IMR-90 (cell line): Measurements from ENCODE around the gene CTCF. TPM values are rescaled to one million over a fixed set of nuclear protein-coding genes. Genes with fewer than 3 reads are reported as not detected.

Experiments
- ATAC-seq: fragments of 200-7000 bp; cut with Tn5 transposase; 2 replicates; pipeline ENCODE4 v1.9.1; 2020; ENCODE audit warnings: low read depth, mild to moderate bottlenecking, moderate library complexity
- BruUV-seq: library from RNA; stranded (reverse); fragments of 400-500 nt; replicated peaks from 2 replicates; lab custom pipeline; 2021; lab: Mats Ljungman, UMichigan
- CTCF ChIA-PET: fragments of 300-600 bp; formaldehyde crosslinking; extraction: SDS; loops from one replicate; lab custom pipeline; 2021; ENCODE audit warnings: antibody characterized with exemption; lab: Yijun Ruan, JAX
- POLR2A ChIA-PET: fragments of 300-600 bp; sonication (Branson Sonifier 250); formaldehyde crosslinking; loops from one replicate; lab custom pipeline; 2022; ENCODE audit warnings: antibody characterized with exemption; ENCODE audit not compliant: unreplicated experiment; lab: Charles Lee
- DNase-seq: peaks from one replicate; pipeline ENCODE4 v3.0.0; 2013
- H2AFZ ChIP-seq: replicated peaks from 2 replicates; pipeline ENCODE3; 2013; ENCODE audit warnings: low read length, mild to moderate bottlenecking; ENCODE audit not compliant: poor library complexity
- H2AK5ac ChIP-seq: 2 replicates; pipeline ENCODE4 v1.6.1; 2013; ENCODE audit warnings: low read depth, low read length, inconsistent platforms
- H2AK9ac ChIP-seq: replicated peaks from 2 replicates; pipeline ENCODE3; 2013; ENCODE audit warnings: mild to moderate bottlenecking, low read depth, low read length, moderate library complexity; ENCODE audit not compliant: poor library complexity
- H2BK120ac ChIP-seq: 2 replicates; pipeline ENCODE4 v1.6.1; 2013; ENCODE audit warnings: low read depth, low read length, inconsistent platforms
- H2BK15ac ChIP-seq: 3 replicates; pipeline ENCODE4 v1.6.1; 2013; ENCODE audit warnings: low read depth, low read length, inconsistent platforms
- H2BK20ac ChIP-seq: 2 replicates; pipeline ENCODE4 v1.6.1; 2013; ENCODE audit warnings: low read depth, mild to moderate bottlenecking, inconsistent platforms, low read length, moderate library complexity
- H2BK5ac ChIP-seq: 2 replicates; pipeline ENCODE4 v1.6.1; 2013; ENCODE audit warnings: mild to moderate bottlenecking, low read depth, low read length, inconsistent platforms; ENCODE audit not compliant: poor library complexity, severe bottlenecking
- H3K14ac ChIP-seq: replicated peaks from 2 replicates; pipeline ENCODE4 v1.6.1; 2013; ENCODE audit warnings: low read depth, low read length, inconsistent platforms
- H3K18ac ChIP-seq: 2 replicates; pipeline ENCODE4 v1.6.1; 2013; ENCODE audit warnings: low read depth, low read length, control low read depth
- H3K23ac ChIP-seq: 2 replicates; pipeline ENCODE4 v1.6.1; 2013; ENCODE audit warnings: low read depth, low read length, inconsistent platforms
- H3K27ac ChIP-seq: 2 replicates; pipeline ENCODE4 v1.5.1; 2013; ENCODE audit warnings: mild to moderate bottlenecking, control low read depth, low read length; ENCODE audit not compliant: insufficient read depth
- H3K27me3 ChIP-seq: 2 replicates; pipeline ENCODE4 v1.6.1; 2013; ENCODE audit warnings: low read length; ENCODE audit not compliant: control insufficient read depth, insufficient read depth
- H3K36me3 ChIP-seq: 2 replicates; pipeline ENCODE4 v1.6.1; 2013; ENCODE audit warnings: low read length, mixed read lengths; ENCODE audit not compliant: control insufficient read depth, insufficient read depth
- H3K4ac ChIP-seq: 2 replicates; pipeline ENCODE4 v1.6.1; 2013; ENCODE audit warnings: low read depth, low read length, inconsistent platforms
- H3K4me1 ChIP-seq: 2 replicates; pipeline ENCODE4 v1.6.1; 2013; ENCODE audit warnings: low read length, mixed read lengths; ENCODE audit not compliant: control insufficient read depth, insufficient read depth
- H3K4me2 ChIP-seq: 2 replicates; pipeline ENCODE4 v1.6.1; 2013; ENCODE audit warnings: low read depth, mild to moderate bottlenecking, control low read depth, low read length, moderate library complexity
- H3K4me3 ChIP-seq: 2 replicates; pipeline ENCODE4 v1.5.1; 2013; ENCODE audit warnings: low read depth, mild to moderate bottlenecking, control low read depth, low read length, moderate library complexity; ENCODE audit not compliant: insufficient read depth
- H3K56ac ChIP-seq: 2 replicates; pipeline ENCODE4 v1.6.1; 2013; ENCODE audit warnings: low read length, inconsistent platforms; ENCODE audit not compliant: insufficient read depth; ENCODE audit errors: extremely low read depth
- H3K79me1 ChIP-seq, 2 experiments: 2 replicates each; pipeline ENCODE4 v1.6.1; 2013; ENCODE audit warnings: low read length in 2 of 2, inconsistent platforms in 1 of 2, low read depth in 1 of 2
- H3K9ac ChIP-seq: 2 replicates; pipeline ENCODE4 v1.6.1; 2013; ENCODE audit warnings: low read depth, low read length, control low read depth
- H3K9me1 ChIP-seq: 2 replicates; pipeline ENCODE4 v1.6.1; 2013; ENCODE audit warnings: low read length, inconsistent platforms; ENCODE audit not compliant: insufficient read depth
- H3K9me3 ChIP-seq: 2 replicates; pipeline ENCODE4 v1.6.1; 2013; ENCODE audit warnings: low read length; ENCODE audit not compliant: control insufficient read depth, insufficient read depth
- H4K20me1 ChIP-seq: 2 replicates; pipeline ENCODE4 v1.6.1; 2013; ENCODE audit warnings: low read length, inconsistent platforms; ENCODE audit not compliant: insufficient read depth
- H4K5ac ChIP-seq: 2 replicates; pipeline ENCODE4 v1.6.1; 2013; ENCODE audit warnings: mild to moderate bottlenecking, low read depth, low read length, control low read depth
- H4K8ac ChIP-seq, 2 experiments: 2 replicates each; pipeline ENCODE4 v1.6.1; 2013; ENCODE audit warnings: low read depth in 2 of 2, low read length in 2 of 2, control low read depth in 1 of 2, inconsistent platforms in 1 of 2
- H4K91ac ChIP-seq: 2 replicates; pipeline ENCODE4 v1.6.1; 2013; ENCODE audit warnings: low read depth, low read length, inconsistent platforms; ENCODE audit not compliant: insufficient read depth
- CHD1 ChIP-seq: IDR thresholded peaks from 2 replicates; pipeline ENCODE4 v1.6.1; 2012; ENCODE audit warnings: low read depth, low read length, improper control_type of control experiment
- ELK1 ChIP-seq: fragments of 150-350 bp; IDR thresholded peaks from 2 replicates; pipeline ENCODE4 v1.6.1; 2016; ENCODE audit warnings: low read depth, mild to moderate bottlenecking, low read length, moderate library complexity, borderline replicate concordance
- FOS ChIP-seq: fragments of 150-350 bp; IDR thresholded peaks from 2 replicates; pipeline ENCODE4 v1.6.1; 2016; ENCODE audit warnings: low read depth, low read length
- NFE2L2 ChIP-seq: fragments of 150-350 bp; IDR thresholded peaks from 2 replicates; pipeline ENCODE4 v1.6.1; 2016; ENCODE audit warnings: low read depth, mild to moderate bottlenecking, low read length
- POLR2A ChIP-seq: IDR thresholded peaks from 2 replicates; pipeline ENCODE4 v1.6.1; 2012; ENCODE audit warnings: mild to moderate bottlenecking, low read depth, low read length
- RFX5 ChIP-seq: IDR thresholded peaks from 2 replicates; pipeline ENCODE4 v1.8.0; 2012; ENCODE audit warnings: low read depth, mild to moderate bottlenecking, low read length, moderate library complexity
- USF2 ChIP-seq: fragments of 150-350 bp; IDR thresholded peaks from 2 replicates; pipeline ENCODE4 v1.6.1; 2017; ENCODE audit warnings: mild to moderate bottlenecking, antibody characterized with exemption, low read length, low read depth
- dilution Hi-C: fragments of 300-500 bp; cut with HindIII; formaldehyde crosslinking; loops from one replicate; pipeline ENCODE4 v1.14.3; 2018; ENCODE audit warnings: low sequenced_read_pairs; ENCODE audit not compliant: unreplicated experiment
- in situ Hi-C: fragments of 300-500 bp; cut with MboI; formaldehyde crosslinking; loops from 3 replicates; pipeline ENCODE4 v1.14.3; 2019; ENCODE audit warnings: low sequenced_read_pairs, inconsistent platforms, mixed read lengths
- intact Hi-C: fragments of 100-400 bp; cut with micrococcal nuclease; formaldehyde crosslinking; loops from 2 replicates; pipeline ENCODE4 v1.10.0; 2022
- polyA plus RNA-seq, 3 experiments: library from polyadenylated mRNA; depleted of rRNA; stranded (reverse); fragments of >200 nt; gene quantifications; 2 replicates each; pipeline ENCODE4 v1.2.3, GENCODE V29; 2012; ENCODE audit warnings: low replicate concordance in 1 of 3
- total RNA-seq: library from RNA; depleted of rRNA; stranded (reverse); fragments of >200 nt; gene quantifications from 2 replicates; pipeline ENCODE4 v1.2.3, GENCODE V29; 2012

The CTCF gene
- total and polyA plus RNA-seq, 2 of the 4 experiments (the other 2 are of a cell fraction), result 16.1 to 22.8 TPM

- no peak overlapping the region for H2BK5ac ChIP-seq
- POLR2A ChIA-PET, result no interaction called here
Measured at GRCh38 chr16:67593701-67594100, 31.4 kb downstream of the CTCF start.

More at GRCh38 chr16:67593701-67594100, 31.4 kb downstream of the CTCF start:
- no peaks in the 10 kb centered on the region for H3K9me3 ChIP-seq
- H3K9me1 ChIP-seq, result peaks cover 20% of the 10 kb centered on the region
- H4K5ac ChIP-seq, result no peak overlapping the region
- no peaks in the 10 kb centered on the region for H3K27me3 ChIP-seq
- no TSS peak for BruUV-seq
- intact Hi-C loops, result no loop called here
- H3K9ac ChIP-seq, result no peak overlapping the region
- no peak overlapping the region for H3K4me3 ChIP-seq
- H3K14ac ChIP-seq, result no peak overlapping the region
- no peak overlapping the region for H2AFZ ChIP-seq
- no peak overlapping the region for H3K4ac ChIP-seq
- no peak for DNase-seq
- H2AK5ac ChIP-seq, result no peak overlapping the region
- in situ Hi-C loops, result no loop called here
- no peak for ATAC-seq
- CTCF ChIA-PET, result no interaction called here
- H3K4me2 ChIP-seq, result no peak overlapping the region
- no peak overlapping the region for H2BK15ac ChIP-seq
- H3K79me1 ChIP-seq, result peaks cover 31 to 71% of the 10 kb centered on the region in 2 experiments
- H3K27ac ChIP-seq, result no peak overlapping the region
- no peak overlapping the region for H4K91ac ChIP-seq
- H2BK120ac ChIP-seq, result no peak overlapping the region
- no peak overlapping the region for H3K56ac ChIP-seq
- no peak overlapping the region for H2BK20ac ChIP-seq
- no peak overlapping the region for H3K23ac ChIP-seq
- peaks cover 5% of the 10 kb centered on the region for H3K4me1 ChIP-seq
- peaks cover 25% of the 10 kb centered on the region for H4K20me1 ChIP-seq
- dilution Hi-C loops, result no loop called here
- no peak overlapping the region for H3K18ac ChIP-seq
- 0 out of 2 replicates have a peak, but pooled peaks cover 1% of the 10 kb centered on the region for H3K36me3 ChIP-seq
- TF ChIP-seq RFX5 (no peak), NFE2L2 (no peak), POLR2A (no peak), FOS (no peak), USF2 (no peak), CHD1 (no peak), ELK1 (no peak)
- H2AK9ac ChIP-seq, result no peak overlapping the region
- no peak overlapping the region for H4K8ac ChIP-seq
